K562 (cell line): ENCODE results near the gene DCAF12. TPM values are rescaled to one million over a fixed set of nuclear protein-coding genes. Genes with fewer than 3 reads are reported as not detected.

Experiments
- CBFA2T2 ChIP-seq: fragments of 450-650 bp; conservative IDR thresholded peaks from 2 replicates; pipeline ENCODE4 v1.6.1; 2017; ENCODE audit warnings: mild to moderate bottlenecking
- DMBX1 ChIP-seq: fragments of 250-450 bp; sonication (Bioruptor Pico); IDR thresholded peaks from 2 replicates; pipeline ENCODE4 v1.8.0; 2022; ENCODE audit warnings: inconsistent platforms, mild to moderate bottlenecking, moderate library complexity, borderline replicate concordance
- EGR1 ChIP-seq: fragments of 450-650 bp; conservative IDR thresholded peaks from 2 replicates; pipeline ENCODE4 v1.6.1; 2017; ENCODE audit warnings: mild to moderate bottlenecking
- FOXA3 ChIP-seq, 2 experiments: fragments of 450-650 bp in 1 of 2; sonication (generic) in 1 of 2; formaldehyde crosslinking; IDR thresholded peaks in 1 of 2; conservative IDR thresholded peaks in 1 of 2; 2 replicates each; pipeline versions ENCODE4 v1.4.0 to v1.8.0; 2020 to 2022; ENCODE audit warnings: mild to moderate bottlenecking in 2 of 2, missing genetic modification reagents in 1 of 2
- MYNN ChIP-seq, 2 experiments: sonication (generic); formaldehyde crosslinking in 1 of 2; IDR thresholded peaks; 2 replicates each; pipeline versions ENCODE4 v1.5.0 to v1.6.1; 2016 to 2020; ENCODE audit warnings: antibody characterized with exemption in 1 of 2, missing genetic modification reagents in 1 of 2
- NEUROD1 ChIP-seq: fragments of 150-350 bp; IDR thresholded peaks from 2 replicates; pipeline ENCODE4 v1.6.1; 2014; ENCODE audit warnings: borderline replicate concordance, low read length, low read depth; ENCODE audit not compliant: partially characterized antibody
- SIRT6 ChIP-seq: IDR thresholded peaks from one replicate; pipeline ENCODE4 v1.6.1; 2012; ENCODE audit warnings: low read depth, mild to moderate bottlenecking, control low read depth, inconsistent platforms, low read length, moderate library complexity
- TBL1XR1 ChIP-seq, 2 experiments: IDR thresholded peaks; 2 replicates each; pipeline ENCODE4 v1.6.1; 2012; ENCODE audit warnings: improper control_type of control experiment in 2 of 2, low read length in 2 of 2, mild to moderate bottlenecking in 1 of 2
- ZNF239 ChIP-seq: fragments of 250-450 bp; sonication (Bioruptor Pico); IDR thresholded peaks from 2 replicates; pipeline ENCODE4 v1.4.0; 2020; ENCODE audit warnings: mild to moderate bottlenecking
- ZNF766 ChIP-seq: fragments of 200-800 bp; sonication (Bioruptor generic); conservative IDR thresholded peaks from 2 replicates; pipeline ENCODE4 v1.6.1; 2016; ENCODE audit warnings: missing genetic modification characterization, missing compliant biosample characterization
- polyA plus RNA-seq, 8 experiments: library from polyadenylated mRNA; depleted of rRNA in 4 of 8; stranded (reverse) in 5 of 8; unstranded in 3 of 8; fragments of >200 nt; fragmentation: Nextera tagmentation in 2 of 8; fragmentation: Illumina TruSeq in 1 of 8; extraction: Ambion mirVana in 2 of 8; extraction: Trizol in 1 of 8; gene quantifications; 2 replicates each; pipeline versions ENCODE4 v1.2.1 to v1.2.3, GENCODE V29; 2011 to 2014; ENCODE audit warnings: inconsistent platforms in 1 of 8, missing spikeins in 1 of 8
- total RNA-seq, 7 experiments: library from RNA; depleted of rRNA in 6 of 7; stranded (reverse); fragments of >200 nt in 6 of 7; fragmentation: Illumina TruSeq in 2 of 7; extraction: Trizol in 2 of 7; gene quantifications; 2 replicates each; pipeline versions ENCODE4 v1.2.1 to v1.2.3, GENCODE V29; 2011 to 2021; ENCODE audit warnings: low replicate concordance in 1 of 7
- TF ChIP-seq, protein P1 (sequence below): fragments of 250-450 bp; sonication (Bioruptor Pico); IDR thresholded peaks from 2 replicates; pipeline ENCODE4 v1.5.0; 2021
- TF ChIP-seq, protein P2 (sequence below): sonication (generic); formaldehyde crosslinking; IDR thresholded peaks from 2 replicates; pipeline ENCODE4 v1.8.0; 2023; ENCODE audit warnings: mild to moderate bottlenecking, missing genetic modification reagents
- TF ChIP-seq, protein P3 (sequence below): fragments of 450-650 bp; IDR thresholded peaks from 2 replicates; pipeline ENCODE4 v1.6.1; 2017; ENCODE audit warnings: mild to moderate bottlenecking, moderate library complexity
- TF ChIP-seq, protein P4 (sequence below): fragments of 150-350 bp; IDR thresholded peaks from 2 replicates; pipeline ENCODE4 v1.6.1; 2014; ENCODE audit warnings: low read depth, mild to moderate bottlenecking, low read length, borderline replicate concordance

DCAF12 gene
- total and polyA plus RNA-seq, 9 of the 15 experiments (the other 6 are each of a cell fraction or from before 2014, with no cell fraction given), result 10.9 to 59.6 (median 30.8) TPM

DNA sequence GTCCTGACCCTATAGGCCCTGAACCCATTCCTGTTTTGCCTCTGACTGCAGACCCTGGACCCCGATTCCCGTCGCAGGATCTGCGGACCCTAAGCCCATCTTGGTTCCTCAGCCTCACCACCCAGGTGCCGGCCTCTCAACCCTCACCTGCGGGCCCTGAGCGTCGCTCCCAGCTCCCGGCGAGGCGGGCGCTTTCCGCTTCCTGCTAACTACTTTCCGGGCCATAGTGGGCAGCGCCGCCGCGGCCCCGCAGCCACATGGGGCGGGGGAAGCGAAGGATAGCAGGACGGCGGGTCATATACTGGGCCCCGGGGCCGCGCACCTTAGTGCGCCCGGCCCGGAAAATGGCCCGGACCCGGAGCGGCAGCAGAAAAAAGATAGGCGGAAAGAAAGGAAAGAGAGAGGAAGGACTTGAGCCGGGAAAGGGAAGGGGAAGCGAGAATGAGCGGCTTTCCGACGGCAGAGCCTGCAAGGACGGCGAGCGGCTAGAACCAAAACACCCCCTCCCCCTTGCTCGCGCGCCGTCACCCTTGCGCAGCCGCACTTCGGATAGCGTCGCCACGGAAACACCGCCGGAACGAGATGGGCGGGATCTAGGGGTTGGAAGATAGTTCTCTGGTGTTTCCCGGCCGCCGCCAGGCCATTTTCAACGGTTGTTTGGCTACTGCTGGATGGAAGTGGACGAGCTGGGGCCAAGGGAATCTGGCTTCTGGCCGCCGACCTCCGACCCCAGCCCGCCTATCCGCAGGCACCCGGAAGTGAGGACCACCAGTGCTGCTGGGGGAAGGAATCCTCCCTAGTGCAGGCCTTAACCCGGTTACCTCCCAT lies at the start of gene DCAF12 (continued):
- TF ChIP-seq, protein P1, sequence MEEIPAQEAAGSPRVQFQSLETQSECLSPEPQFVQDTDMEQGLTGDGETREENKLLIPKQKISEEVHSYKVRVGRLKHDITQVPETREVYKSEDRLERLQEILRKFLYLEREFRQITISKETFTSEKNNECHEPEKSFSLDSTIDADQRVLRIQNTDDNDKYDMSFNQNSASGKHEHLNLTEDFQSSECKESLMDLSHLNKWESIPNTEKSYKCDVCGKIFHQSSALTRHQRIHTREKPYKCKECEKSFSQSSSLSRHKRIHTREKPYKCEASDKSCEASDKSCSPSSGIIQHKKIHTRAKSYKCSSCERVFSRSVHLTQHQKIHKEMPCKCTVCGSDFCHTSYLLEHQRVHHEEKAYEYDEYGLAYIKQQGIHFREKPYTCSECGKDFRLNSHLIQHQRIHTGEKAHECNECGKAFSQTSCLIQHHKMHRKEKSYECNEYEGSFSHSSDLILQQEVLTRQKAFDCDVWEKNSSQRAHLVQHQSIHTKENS (CRISPR knock-in tag), result no peak
- TF ChIP-seq ZNF239 (CRISPR knock-in tag) (no peak), EGR1 (peak; percentile 55; the same call in 1 of the 2 replicates), MYNN (IDR thresholded peaks at IDR 0.05) (no peak), MYNN (CRISPR knock-in tag; IDR thresholded peaks at IDR 0.05) (no peak), FOXA3 (CRISPR knock-in tag; conservative IDR thresholded peaks at IDR 0.05 in 1 of 2, IDR thresholded peaks at IDR 0.05 in 1 of 2) (no peak), NEUROD1 (peak; percentile 21), TBL1XR1 (IDR thresholded peaks at IDR 0.05; ENCODE audit: low read length in 2 of 2) (no peak), CBFA2T2 (no peak), ZNF766 (CRISPR knock-in tag) (no peak), SIRT6 (no peak), DMBX1 (CRISPR knock-in tag) (0 out of 2 replicates have a peak, but pooled peaks have one; percentile 28)
- TF ChIP-seq, protein P2, sequence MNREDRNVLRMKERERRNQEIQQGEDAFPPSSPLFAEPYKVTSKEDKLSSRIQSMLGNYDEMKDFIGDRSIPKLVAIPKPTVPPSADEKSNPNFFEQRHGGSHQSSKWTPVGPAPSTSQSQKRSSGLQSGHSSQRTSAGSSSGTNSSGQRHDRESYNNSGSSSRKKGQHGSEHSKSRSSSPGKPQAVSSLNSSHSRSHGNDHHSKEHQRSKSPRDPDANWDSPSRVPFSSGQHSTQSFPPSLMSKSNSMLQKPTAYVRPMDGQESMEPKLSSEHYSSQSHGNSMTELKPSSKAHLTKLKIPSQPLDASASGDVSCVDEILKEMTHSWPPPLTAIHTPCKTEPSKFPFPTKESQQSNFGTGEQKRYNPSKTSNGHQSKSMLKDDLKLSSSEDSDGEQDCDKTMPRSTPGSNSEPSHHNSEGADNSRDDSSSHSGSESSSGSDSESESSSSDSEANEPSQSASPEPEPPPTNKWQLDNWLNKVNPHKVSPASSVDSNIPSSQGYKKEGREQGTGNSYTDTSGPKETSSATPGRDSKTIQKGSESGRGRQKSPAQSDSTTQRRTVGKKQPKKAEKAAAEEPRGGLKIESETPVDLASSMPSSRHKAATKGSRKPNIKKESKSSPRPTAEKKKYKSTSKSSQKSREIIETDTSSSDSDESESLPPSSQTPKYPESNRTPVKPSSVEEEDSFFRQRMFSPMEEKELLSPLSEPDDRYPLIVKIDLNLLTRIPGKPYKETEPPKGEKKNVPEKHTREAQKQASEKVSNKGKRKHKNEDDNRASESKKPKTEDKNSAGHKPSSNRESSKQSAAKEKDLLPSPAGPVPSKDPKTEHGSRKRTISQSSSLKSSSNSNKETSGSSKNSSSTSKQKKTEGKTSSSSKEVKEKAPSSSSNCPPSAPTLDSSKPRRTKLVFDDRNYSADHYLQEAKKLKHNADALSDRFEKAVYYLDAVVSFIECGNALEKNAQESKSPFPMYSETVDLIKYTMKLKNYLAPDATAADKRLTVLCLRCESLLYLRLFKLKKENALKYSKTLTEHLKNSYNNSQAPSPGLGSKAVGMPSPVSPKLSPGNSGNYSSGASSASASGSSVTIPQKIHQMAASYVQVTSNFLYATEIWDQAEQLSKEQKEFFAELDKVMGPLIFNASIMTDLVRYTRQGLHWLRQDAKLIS (CRISPR knock-in tag), result no peak
- TF ChIP-seq, protein P3, sequence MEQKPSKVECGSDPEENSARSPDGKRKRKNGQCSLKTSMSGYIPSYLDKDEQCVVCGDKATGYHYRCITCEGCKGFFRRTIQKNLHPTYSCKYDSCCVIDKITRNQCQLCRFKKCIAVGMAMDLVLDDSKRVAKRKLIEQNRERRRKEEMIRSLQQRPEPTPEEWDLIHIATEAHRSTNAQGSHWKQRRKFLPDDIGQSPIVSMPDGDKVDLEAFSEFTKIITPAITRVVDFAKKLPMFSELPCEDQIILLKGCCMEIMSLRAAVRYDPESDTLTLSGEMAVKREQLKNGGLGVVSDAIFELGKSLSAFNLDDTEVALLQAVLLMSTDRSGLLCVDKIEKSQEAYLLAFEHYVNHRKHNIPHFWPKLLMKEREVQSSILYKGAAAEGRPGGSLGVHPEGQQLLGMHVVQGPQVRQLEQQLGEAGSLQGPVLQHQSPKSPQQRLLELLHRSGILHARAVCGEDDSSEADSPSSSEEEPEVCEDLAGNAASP, result no peak
- TF ChIP-seq, protein P4, sequence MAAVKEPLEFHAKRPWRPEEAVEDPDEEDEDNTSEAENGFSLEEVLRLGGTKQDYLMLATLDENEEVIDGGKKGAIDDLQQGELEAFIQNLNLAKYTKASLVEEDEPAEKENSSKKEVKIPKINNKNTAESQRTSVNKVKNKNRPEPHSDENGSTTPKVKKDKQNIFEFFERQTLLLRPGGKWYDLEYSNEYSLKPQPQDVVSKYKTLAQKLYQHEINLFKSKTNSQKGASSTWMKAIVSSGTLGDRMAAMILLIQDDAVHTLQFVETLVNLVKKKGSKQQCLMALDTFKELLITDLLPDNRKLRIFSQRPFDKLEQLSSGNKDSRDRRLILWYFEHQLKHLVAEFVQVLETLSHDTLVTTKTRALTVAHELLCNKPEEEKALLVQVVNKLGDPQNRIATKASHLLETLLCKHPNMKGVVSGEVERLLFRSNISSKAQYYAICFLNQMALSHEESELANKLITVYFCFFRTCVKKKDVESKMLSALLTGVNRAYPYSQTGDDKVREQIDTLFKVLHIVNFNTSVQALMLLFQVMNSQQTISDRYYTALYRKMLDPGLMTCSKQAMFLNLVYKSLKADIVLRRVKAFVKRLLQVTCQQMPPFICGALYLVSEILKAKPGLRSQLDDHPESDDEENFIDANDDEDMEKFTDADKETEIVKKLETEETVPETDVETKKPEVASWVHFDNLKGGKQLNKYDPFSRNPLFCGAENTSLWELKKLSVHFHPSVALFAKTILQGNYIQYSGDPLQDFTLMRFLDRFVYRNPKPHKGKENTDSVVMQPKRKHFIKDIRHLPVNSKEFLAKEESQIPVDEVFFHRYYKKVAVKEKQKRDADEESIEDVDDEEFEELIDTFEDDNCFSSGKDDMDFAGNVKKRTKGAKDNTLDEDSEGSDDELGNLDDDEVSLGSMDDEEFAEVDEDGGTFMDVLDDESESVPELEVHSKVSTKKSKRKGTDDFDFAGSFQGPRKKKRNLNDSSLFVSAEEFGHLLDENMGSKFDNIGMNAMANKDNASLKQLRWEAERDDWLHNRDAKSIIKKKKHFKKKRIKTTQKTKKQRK, result no peak
